GM23338 (cell line): ENCODE results near the gene IL12A. TPM values are rescaled to one million over a fixed set of nuclear protein-coding genes. Genes with fewer than 3 reads are reported as not detected.

Experiments
- ATAC-seq: fragments of 200-7000 bp; cut with Tn5 transposase; 3 replicates; pipeline ENCODE4 v1.9.1; 2020
- DNase-seq: peaks from one replicate; pipeline ENCODE4 v3.0.0-alpha.2; 2015; ENCODE audit warnings: low spot score
- H2AFZ ChIP-seq: fragments of 200-600 bp; sonication (generic); 2 replicates; pipeline ENCODE4 v1.8.0; 2016; ENCODE audit warnings: antibody characterized with exemption, mild to moderate bottlenecking, moderate library complexity
- H3F3A ChIP-seq: fragments of 200-600 bp; sonication (generic); replicated peaks from 2 replicates; pipeline ENCODE4 v1.8.0; 2017; ENCODE audit warnings: antibody characterized with exemption, mixed run types, low read depth
- H3K27ac ChIP-seq: fragments of 200-600 bp; sonication (generic); 2 replicates; pipeline ENCODE4 v1.6.1; 2016; ENCODE audit warnings: low read depth
- H3K27me3 ChIP-seq: fragments of 200-600 bp; sonication (generic); 2 replicates; pipeline ENCODE4 v1.8.0; 2016; ENCODE audit warnings: mild to moderate bottlenecking, mixed run types, moderate library complexity; ENCODE audit not compliant: insufficient read depth
- H3K36me3 ChIP-seq: fragments of 200-600 bp; sonication (generic); 2 replicates; pipeline ENCODE4 v1.8.0; 2016; ENCODE audit warnings: mild to moderate bottlenecking; ENCODE audit not compliant: insufficient read depth
- H3K4me1 ChIP-seq: fragments of 200-600 bp; sonication (generic); 2 replicates; pipeline ENCODE4 v1.8.0; 2016; ENCODE audit warnings: mild to moderate bottlenecking, moderate library complexity; ENCODE audit not compliant: insufficient read depth
- H3K4me2 ChIP-seq: fragments of 200-600 bp; sonication (generic); 2 replicates; pipeline ENCODE4 v1.7.1; 2017; ENCODE audit warnings: mixed run types
- H3K4me3 ChIP-seq: fragments of 200-600 bp; sonication (generic); 2 replicates; pipeline ENCODE4 v1.6.1; 2016; ENCODE audit warnings: mixed run types
- H3K79me2 ChIP-seq: fragments of 200-600 bp; sonication (generic); replicated peaks from 2 replicates; pipeline ENCODE4 v1.8.0; 2017; ENCODE audit warnings: mild to moderate bottlenecking; ENCODE audit not compliant: insufficient read depth
- H3K9me2 ChIP-seq: fragments of 200-600 bp; sonication (generic); 2 replicates; pipeline ENCODE4 v1.8.0; 2017; ENCODE audit not compliant: insufficient read depth
- H4K20me1 ChIP-seq: fragments of 200-600 bp; sonication (generic); replicated peaks from 2 replicates; pipeline ENCODE4 v1.8.0; 2017; ENCODE audit warnings: mild to moderate bottlenecking; ENCODE audit not compliant: insufficient read depth
- H3K27ac Mint-ChIP-seq: 2 replicates; pipeline ENCODE4 v1.8.0; 2020; ENCODE audit warnings: inconsistent platforms, mild to moderate bottlenecking, moderate library complexity, mixed read lengths
- H3K27me3 Mint-ChIP-seq: 3 replicates; pipeline ENCODE4 v1.8.0; 2022; ENCODE audit warnings: low read depth, mild to moderate bottlenecking, moderate library complexity, mixed read lengths, inconsistent platforms; ENCODE audit not compliant: insufficient read depth, poor library complexity
- H3K36me3 Mint-ChIP-seq: 3 replicates; pipeline ENCODE4 v1.8.0; 2021; ENCODE audit warnings: low read depth, mild to moderate bottlenecking, inconsistent platforms, moderate library complexity, mixed read lengths
- H3K4me1 Mint-ChIP-seq: 3 replicates; pipeline ENCODE4 v1.8.0; 2020; ENCODE audit warnings: mild to moderate bottlenecking, inconsistent platforms, mixed read lengths
- H3K4me3 Mint-ChIP-seq: 3 replicates; pipeline ENCODE4 v1.8.0; 2021; ENCODE audit warnings: moderate library complexity, mild to moderate bottlenecking, inconsistent platforms, mixed read lengths
- H3K9me3 Mint-ChIP-seq: 3 replicates; pipeline ENCODE4 v1.8.0; 2020; ENCODE audit warnings: moderate library complexity, mild to moderate bottlenecking, inconsistent platforms, mixed read lengths
- CREB1 ChIP-seq: fragments of 250-450 bp; sonication (Bioruptor Pico); IDR thresholded peaks from 2 replicates; pipeline ENCODE4 v1.5.0; 2020; ENCODE audit warnings: low read depth, mild to moderate bottlenecking, moderate library complexity
- EZH2 ChIP-seq: fragments of 200-600 bp; sonication (generic); IDR thresholded peaks from one replicate; pipeline ENCODE4 v1.8.0; 2017; ENCODE audit warnings: antibody characterized with exemption, mild to moderate bottlenecking, low read depth; ENCODE audit not compliant: unreplicated experiment
- EZH2phosphoT487 ChIP-seq: fragments of 200-600 bp; sonication (generic); IDR thresholded peaks from one replicate; pipeline ENCODE4 v1.8.1; 2018; ENCODE audit warnings: antibody characterized with exemption; ENCODE audit not compliant: unreplicated experiment
- JUNB ChIP-seq: IDR thresholded peaks from one replicate; pipeline ENCODE4 v1.6.1; 2016; ENCODE audit warnings: antibody characterized with exemption; ENCODE audit not compliant: unreplicated experiment
- NANOG ChIP-seq: IDR thresholded peaks from 2 replicates; pipeline ENCODE4 v1.6.1; 2016; ENCODE audit warnings: antibody characterized with exemption, borderline replicate concordance
- POLR2AphosphoS5 ChIP-seq: IDR thresholded peaks from 2 replicates; pipeline ENCODE4 v1.6.1; 2016; ENCODE audit warnings: antibody characterized with exemption, low read depth
- STAT1 ChIP-seq: IDR thresholded peaks from one replicate; pipeline ENCODE4 v1.6.1; 2016; ENCODE audit warnings: antibody characterized with exemption; ENCODE audit not compliant: unreplicated experiment
- ZNF114 ChIP-seq: fragments of 250-450 bp; sonication (Bioruptor Pico); IDR thresholded peaks from 2 replicates; pipeline ENCODE4 v1.5.0; 2020; ENCODE audit warnings: mild to moderate bottlenecking, moderate library complexity
- ZNF331 ChIP-seq: fragments of 250-450 bp; sonication (Bioruptor Pico); IDR thresholded peaks from 2 replicates; pipeline ENCODE4 v1.5.0; 2020; ENCODE audit warnings: low read depth, mild to moderate bottlenecking, moderate library complexity
- polyA plus RNA-seq: library from polyadenylated mRNA; unstranded; fragments of >200 nt; fragmentation: Nextera tagmentation; extraction: Ambion mirVana; gene quantifications from 2 replicates; pipeline ENCODE4 v1.2.1, GENCODE V29; 2016
- total RNA-seq: library from RNA; depleted of rRNA; stranded (reverse); fragments of >200 nt; shearing (Covaris generic); gene quantifications from 2 replicates; pipeline ENCODE4 v1.2.3, GENCODE V29; 2014
- TF ChIP-seq, protein P1 (sequence below): IDR thresholded peaks from one replicate; pipeline ENCODE4 v1.6.1; 2018; ENCODE audit warnings: antibody characterized with exemption; ENCODE audit not compliant: unreplicated experiment
- TF ChIP-seq, protein P2 (sequence below): fragments of 250-450 bp; sonication (Bioruptor Pico); IDR thresholded peaks from 2 replicates; pipeline ENCODE4 v1.5.0; 2020; ENCODE audit warnings: mild to moderate bottlenecking, moderate library complexity
- TF ChIP-seq, protein P3 (sequence below): IDR thresholded peaks from 2 replicates; pipeline ENCODE4 v1.6.1; 2016; ENCODE audit warnings: antibody characterized with exemption
- TF ChIP-seq, protein P4 (sequence below), 2 experiments: fragments of 200-600 bp in 1 of 2; sonication (generic) in 1 of 2; conservative IDR thresholded peaks; 2 replicates each; pipeline versions ENCODE4 v1.5.1 to v1.6.1; 2016 to 2017; ENCODE audit warnings: antibody characterized with exemption in 2 of 2, low read depth in 2 of 2, mild to moderate bottlenecking in 2 of 2, moderate library complexity in 1 of 2

The IL12A gene
- total and polyA plus RNA-seq, 2 experiments from 2014 or later: 0.69 to 1.3 TPM

DNA sequence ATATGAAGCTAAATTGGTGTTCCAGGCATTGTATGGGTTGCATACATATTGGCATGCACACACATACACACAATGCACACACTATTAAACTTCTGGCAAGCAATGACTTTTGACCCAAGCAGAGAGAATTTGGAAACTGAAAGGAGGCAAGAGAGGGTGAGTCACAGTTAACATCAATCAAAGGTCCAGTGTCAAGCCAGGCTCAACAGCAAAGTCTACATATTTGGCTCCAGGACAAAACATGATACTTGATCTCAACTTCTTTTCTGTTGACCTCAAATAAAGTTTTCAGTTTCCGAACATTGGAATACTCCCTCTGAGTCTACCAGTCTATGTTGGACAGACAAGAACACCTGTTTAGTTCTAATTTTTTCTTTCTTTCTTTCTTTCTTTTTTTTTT, 28.3 kb downstream of the IL12A start:
- DNase-seq: no peak
- Histone ChIP-seq H3K36me3 (no peaks in the 10 kb centered on the region), H3K4me1 (no peaks in the 10 kb centered on the region), H3K79me2 (no peaks in the 10 kb centered on the region), H3K9me2 (no peaks in the 10 kb centered on the region), H3K27me3 (no peaks in the 10 kb centered on the region), H4K20me1 (no peaks in the 10 kb centered on the region), H3K4me2 (no peak overlapping the region), H3K27ac (no peak overlapping the region), H3F3A (no peaks in the 10 kb centered on the region), H3K4me3 (no peak overlapping the region), H2AFZ (no peak overlapping the region)
- H3K4me3 Mint-ChIP-seq: no peak overlapping the region
- TF ChIP-seq, protein P1, sequence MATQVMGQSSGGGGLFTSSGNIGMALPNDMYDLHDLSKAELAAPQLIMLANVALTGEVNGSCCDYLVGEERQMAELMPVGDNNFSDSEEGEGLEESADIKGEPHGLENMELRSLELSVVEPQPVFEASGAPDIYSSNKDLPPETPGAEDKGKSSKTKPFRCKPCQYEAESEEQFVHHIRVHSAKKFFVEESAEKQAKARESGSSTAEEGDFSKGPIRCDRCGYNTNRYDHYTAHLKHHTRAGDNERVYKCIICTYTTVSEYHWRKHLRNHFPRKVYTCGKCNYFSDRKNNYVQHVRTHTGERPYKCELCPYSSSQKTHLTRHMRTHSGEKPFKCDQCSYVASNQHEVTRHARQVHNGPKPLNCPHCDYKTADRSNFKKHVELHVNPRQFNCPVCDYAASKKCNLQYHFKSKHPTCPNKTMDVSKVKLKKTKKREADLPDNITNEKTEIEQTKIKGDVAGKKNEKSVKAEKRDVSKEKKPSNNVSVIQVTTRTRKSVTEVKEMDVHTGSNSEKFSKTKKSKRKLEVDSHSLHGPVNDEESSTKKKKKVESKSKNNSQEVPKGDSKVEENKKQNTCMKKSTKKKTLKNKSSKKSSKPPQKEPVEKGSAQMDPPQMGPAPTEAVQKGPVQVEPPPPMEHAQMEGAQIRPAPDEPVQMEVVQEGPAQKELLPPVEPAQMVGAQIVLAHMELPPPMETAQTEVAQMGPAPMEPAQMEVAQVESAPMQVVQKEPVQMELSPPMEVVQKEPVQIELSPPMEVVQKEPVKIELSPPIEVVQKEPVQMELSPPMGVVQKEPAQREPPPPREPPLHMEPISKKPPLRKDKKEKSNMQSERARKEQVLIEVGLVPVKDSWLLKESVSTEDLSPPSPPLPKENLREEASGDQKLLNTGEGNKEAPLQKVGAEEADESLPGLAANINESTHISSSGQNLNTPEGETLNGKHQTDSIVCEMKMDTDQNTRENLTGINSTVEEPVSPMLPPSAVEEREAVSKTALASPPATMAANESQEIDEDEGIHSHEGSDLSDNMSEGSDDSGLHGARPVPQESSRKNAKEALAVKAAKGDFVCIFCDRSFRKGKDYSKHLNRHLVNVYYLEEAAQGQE: no peak
- TF ChIP-seq, protein P2, sequence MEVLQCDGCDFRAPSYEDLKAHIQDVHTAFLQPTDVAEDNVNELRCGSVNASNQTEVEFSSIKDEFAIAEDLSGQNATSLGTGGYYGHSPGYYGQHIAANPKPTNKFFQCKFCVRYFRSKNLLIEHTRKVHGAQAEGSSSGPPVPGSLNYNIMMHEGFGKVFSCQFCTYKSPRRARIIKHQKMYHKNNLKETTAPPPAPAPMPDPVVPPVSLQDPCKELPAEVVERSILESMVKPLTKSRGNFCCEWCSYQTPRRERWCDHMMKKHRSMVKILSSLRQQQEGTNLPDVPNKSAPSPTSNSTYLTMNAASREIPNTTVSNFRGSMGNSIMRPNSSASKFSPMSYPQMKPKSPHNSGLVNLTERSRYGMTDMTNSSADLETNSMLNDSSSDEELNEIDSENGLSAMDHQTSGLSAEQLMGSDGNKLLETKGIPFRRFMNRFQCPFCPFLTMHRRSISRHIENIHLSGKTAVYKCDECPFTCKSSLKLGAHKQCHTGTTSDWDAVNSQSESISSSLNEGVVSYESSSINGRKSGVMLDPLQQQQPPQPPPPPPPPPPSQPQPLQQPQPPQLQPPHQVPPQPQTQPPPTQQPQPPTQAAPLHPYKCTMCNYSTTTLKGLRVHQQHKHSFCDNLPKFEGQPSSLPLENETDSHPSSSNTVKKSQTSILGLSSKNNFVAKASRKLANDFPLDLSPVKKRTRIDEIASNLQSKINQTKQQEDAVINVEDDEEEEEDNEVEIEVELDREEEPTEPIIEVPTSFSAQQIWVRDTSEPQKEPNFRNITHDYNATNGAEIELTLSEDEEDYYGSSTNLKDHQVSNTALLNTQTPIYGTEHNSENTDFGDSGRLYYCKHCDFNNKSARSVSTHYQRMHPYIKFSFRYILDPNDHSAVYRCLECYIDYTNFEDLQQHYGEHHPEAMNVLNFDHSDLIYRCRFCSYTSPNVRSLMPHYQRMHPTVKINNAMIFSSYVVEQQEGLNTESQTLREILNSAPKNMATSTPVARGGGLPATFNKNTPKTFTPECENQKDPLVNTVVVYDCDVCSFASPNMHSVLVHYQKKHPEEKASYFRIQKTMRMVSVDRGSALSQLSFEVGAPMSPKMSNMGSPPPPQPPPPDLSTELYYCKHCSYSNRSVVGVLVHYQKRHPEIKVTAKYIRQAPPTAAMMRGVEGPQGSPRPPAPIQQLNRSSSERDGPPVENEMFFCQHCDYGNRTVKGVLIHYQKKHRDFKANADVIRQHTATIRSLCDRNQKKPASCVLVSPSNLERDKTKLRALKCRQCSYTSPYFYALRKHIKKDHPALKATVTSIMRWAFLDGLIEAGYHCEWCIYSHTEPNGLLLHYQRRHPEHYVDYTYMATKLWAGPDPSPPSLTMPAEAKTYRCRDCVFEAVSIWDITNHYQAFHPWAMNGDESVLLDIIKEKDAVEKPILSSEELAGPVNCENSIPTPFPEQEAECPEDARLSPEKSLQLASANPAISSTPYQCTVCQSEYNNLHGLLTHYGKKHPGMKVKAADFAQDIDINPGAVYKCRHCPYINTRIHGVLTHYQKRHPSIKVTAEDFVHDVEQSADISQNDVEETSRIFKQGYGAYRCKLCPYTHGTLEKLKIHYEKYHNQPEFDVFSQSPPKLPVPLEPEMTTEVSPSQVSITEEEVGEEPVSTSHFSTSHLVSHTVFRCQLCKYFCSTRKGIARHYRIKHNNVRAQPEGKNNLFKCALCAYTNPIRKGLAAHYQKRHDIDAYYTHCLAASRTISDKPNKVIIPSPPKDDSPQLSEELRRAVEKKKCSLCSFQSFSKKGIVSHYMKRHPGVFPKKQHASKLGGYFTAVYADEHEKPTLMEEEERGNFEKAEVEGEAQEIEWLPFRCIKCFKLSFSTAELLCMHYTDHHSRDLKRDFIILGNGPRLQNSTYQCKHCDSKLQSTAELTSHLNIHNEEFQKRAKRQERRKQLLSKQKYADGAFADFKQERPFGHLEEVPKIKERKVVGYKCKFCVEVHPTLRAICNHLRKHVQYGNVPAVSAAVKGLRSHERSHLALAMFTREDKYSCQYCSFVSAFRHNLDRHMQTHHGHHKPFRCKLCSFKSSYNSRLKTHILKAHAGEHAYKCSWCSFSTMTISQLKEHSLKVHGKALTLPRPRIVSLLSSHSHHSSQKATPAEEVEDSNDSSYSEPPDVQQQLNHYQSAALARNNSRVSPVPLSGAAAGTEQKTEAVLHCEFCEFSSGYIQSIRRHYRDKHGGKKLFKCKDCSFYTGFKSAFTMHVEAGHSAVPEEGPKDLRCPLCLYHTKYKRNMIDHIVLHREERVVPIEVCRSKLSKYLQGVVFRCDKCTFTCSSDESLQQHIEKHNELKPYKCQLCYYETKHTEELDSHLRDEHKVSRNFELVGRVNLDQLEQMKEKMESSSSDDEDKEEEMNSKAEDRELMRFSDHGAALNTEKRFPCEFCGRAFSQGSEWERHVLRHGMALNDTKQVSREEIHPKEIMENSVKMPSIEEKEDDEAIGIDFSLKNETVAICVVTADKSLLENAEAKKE (CRISPR knock-in tag): no peak
- no peak for TF ChIP-seq EZH2
- no peak for TF ChIP-seq ZNF331 (CRISPR knock-in tag)
- TF ChIP-seq POLR2AphosphoS5: no peak
- TF ChIP-seq EZH2phosphoT487: no peak
- no peak for TF ChIP-seq CREB1 (CRISPR knock-in tag)
- no peak for TF ChIP-seq JUNB
- no peak for TF ChIP-seq ZNF114
- TF ChIP-seq STAT1: no peak
- no peak for TF ChIP-seq NANOG
- TF ChIP-seq, protein P3, sequence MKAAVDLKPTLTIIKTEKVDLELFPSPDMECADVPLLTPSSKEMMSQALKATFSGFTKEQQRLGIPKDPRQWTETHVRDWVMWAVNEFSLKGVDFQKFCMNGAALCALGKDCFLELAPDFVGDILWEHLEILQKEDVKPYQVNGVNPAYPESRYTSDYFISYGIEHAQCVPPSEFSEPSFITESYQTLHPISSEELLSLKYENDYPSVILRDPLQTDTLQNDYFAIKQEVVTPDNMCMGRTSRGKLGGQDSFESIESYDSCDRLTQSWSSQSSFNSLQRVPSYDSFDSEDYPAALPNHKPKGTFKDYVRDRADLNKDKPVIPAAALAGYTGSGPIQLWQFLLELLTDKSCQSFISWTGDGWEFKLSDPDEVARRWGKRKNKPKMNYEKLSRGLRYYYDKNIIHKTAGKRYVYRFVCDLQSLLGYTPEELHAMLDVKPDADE: no peak
- TF ChIP-seq, protein P4, sequence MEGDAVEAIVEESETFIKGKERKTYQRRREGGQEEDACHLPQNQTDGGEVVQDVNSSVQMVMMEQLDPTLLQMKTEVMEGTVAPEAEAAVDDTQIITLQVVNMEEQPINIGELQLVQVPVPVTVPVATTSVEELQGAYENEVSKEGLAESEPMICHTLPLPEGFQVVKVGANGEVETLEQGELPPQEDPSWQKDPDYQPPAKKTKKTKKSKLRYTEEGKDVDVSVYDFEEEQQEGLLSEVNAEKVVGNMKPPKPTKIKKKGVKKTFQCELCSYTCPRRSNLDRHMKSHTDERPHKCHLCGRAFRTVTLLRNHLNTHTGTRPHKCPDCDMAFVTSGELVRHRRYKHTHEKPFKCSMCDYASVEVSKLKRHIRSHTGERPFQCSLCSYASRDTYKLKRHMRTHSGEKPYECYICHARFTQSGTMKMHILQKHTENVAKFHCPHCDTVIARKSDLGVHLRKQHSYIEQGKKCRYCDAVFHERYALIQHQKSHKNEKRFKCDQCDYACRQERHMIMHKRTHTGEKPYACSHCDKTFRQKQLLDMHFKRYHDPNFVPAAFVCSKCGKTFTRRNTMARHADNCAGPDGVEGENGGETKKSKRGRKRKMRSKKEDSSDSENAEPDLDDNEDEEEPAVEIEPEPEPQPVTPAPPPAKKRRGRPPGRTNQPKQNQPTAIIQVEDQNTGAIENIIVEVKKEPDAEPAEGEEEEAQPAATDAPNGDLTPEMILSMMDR (conservative IDR thresholded peaks at IDR 0.05; ENCODE audit: low read depth in 2 of 2): no peak
- no peak for ATAC-seq
- no peak overlapping the region for H3K27ac Mint-ChIP-seq
- no peaks in the 10 kb centered on the region for H3K4me1 Mint-ChIP-seq
- peaks cover 3% of the 10 kb centered on the region for H3K27me3 Mint-ChIP-seq
- no peaks in the 10 kb centered on the region; the same call in 2 of the 3 replicates for H3K9me3 Mint-ChIP-seq
- H3K36me3 Mint-ChIP-seq: no peaks in the 10 kb centered on the region
